ENCODE results near the gene DLG5.

Gene DLG5

GRCh38 chr10:77843264-77843663 lies 83.3 kb downstream of the DLG5 start:
- DNase-seq (ENCODE audit: low read depth) = no peak

GRCh38 chr10:77842652-77843212 lies 83.8 kb downstream of the DLG5 start:
- DNase-seq (ENCODE audit: low read depth) = no peak

- no peak for DNase-seq (ENCODE audit: low read depth)
Observed at GRCh38 chr10:77841711-77842375, 84.7 kb downstream of the DLG5 start.

- no peak for DNase-seq (ENCODE audit: low read depth)
Observed at GRCh38 chr10:77840636-77841035, 85.9 kb downstream of the DLG5 start.

GRCh38 chr10:77837925-77838595 lies 88.5 kb downstream of the DLG5 start:
- no peak for DNase-seq (ENCODE audit: low read depth)

- peak; percentile 29 for DNase-seq (ENCODE audit: low read depth)
Observed at GRCh38 chr10:77837248-77837924, 89.2 kb downstream of the DLG5 start.

GRCh38 chr10:77836299-77836820 lies 90.2 kb downstream of the DLG5 start:
- DNase-seq (ENCODE audit: low read depth) = peak; percentile 42

- DNase-seq (ENCODE audit: low read depth) = no peak
Observed at GRCh38 chr10:77835669-77836086, 90.9 kb downstream of the DLG5 start.

- no peak for DNase-seq (ENCODE audit: low read depth)
Observed at GRCh38 chr10:77834943-77835668, 91.4 kb downstream of the DLG5 start.

- DNase-seq (ENCODE audit: low read depth) = no peak
Observed at GRCh38 chr10:77834540-77834939, 92.0 kb downstream of the DLG5 start.

- DNase-seq (ENCODE audit: low read depth) = no peak
Observed at GRCh38 chr10:77833792-77834191, 92.8 kb downstream of the DLG5 start.

GRCh38 chr10:77833225-77833624 lies 93.3 kb downstream of the DLG5 start:
- DNase-seq (ENCODE audit: low read depth) = no peak

- no peak for DNase-seq (ENCODE audit: low read depth)
Observed at GRCh38 chr10:77832238-77832637, 94.3 kb downstream of the DLG5 start.

GRCh38 chr10:77829356-77829755 lies 97.2 kb downstream of the DLG5 start:
- DNase-seq (ENCODE audit: low read depth) = no peak

GRCh38 chr10:77828377-77828776 lies 98.2 kb downstream of the DLG5 start:
- DNase-seq (ENCODE audit: low read depth) = no peak

- no peak for DNase-seq (ENCODE audit: low read depth)
Observed at GRCh38 chr10:77827366-77827765, 99.2 kb downstream of the DLG5 start.

- no peak for DNase-seq (ENCODE audit: low read depth)
Observed at GRCh38 chr10:77825965-77826364, 100.6 kb downstream of the DLG5 start.

- no peak for DNase-seq (ENCODE audit: low read depth)
Observed at GRCh38 chr10:77824908-77825307, 101.6 kb downstream of the DLG5 start.

- DNase-seq (ENCODE audit: low read depth) = no peak
Observed at GRCh38 chr10:77823811-77824542, 102.6 kb downstream of the DLG5 start.

GRCh38 chr10:77821551-77821950 lies 105.0 kb downstream of the DLG5 start:
- no peak for DNase-seq (ENCODE audit: low read depth)

GRCh38 chr10:77821036-77821435 lies 105.5 kb downstream of the DLG5 start:
- DNase-seq (ENCODE audit: low read depth) = no peak

All from activated T-cell treated with anti-CD3 and anti-CD28 coated beads for 1 hour (primary cell).